Transverse colon (tissue), 4 donors: ENCODE measurements around the gene ULK4.

Source experiments
- EP300 ChIP-seq: sonication (generic); formaldehyde crosslinking; IDR thresholded peaks from one replicate; pipeline ENCODE4 v1.6.1; 2017; ENCODE audit warnings: antibody characterized with exemption, low read depth
- POLR2A ChIP-seq: fragments of 450-650 bp; IDR thresholded peaks from one replicate; pipeline ENCODE4 v1.6.1; 2016; ENCODE audit warnings: antibody characterized with exemption, mild to moderate bottlenecking, moderate library complexity
- POLR2AphosphoS5 ChIP-seq, 3 donors: sonication (generic); formaldehyde crosslinking; IDR thresholded peaks; one replicate each; pipeline ENCODE4 v1.6.1; 2016; ENCODE audit warnings: antibody characterized with exemption in 3 of 3
- TF ChIP-seq, protein P1 (sequence below), 5 experiments: fragments of 200-600 bp in 3 of 5; fragments of 450-650 bp in 2 of 5; sonication (generic) in 3 of 5; IDR thresholded peaks; 1 replicate in 2 of 5; 2 replicates in 3 of 5; pipeline ENCODE4 v1.5.1; 2016 to 2017; ENCODE audit warnings: antibody characterized with exemption in 5 of 5, inconsistent platforms in 3 of 5, mild to moderate bottlenecking in 2 of 5, moderate library complexity in 1 of 5

DNA sequence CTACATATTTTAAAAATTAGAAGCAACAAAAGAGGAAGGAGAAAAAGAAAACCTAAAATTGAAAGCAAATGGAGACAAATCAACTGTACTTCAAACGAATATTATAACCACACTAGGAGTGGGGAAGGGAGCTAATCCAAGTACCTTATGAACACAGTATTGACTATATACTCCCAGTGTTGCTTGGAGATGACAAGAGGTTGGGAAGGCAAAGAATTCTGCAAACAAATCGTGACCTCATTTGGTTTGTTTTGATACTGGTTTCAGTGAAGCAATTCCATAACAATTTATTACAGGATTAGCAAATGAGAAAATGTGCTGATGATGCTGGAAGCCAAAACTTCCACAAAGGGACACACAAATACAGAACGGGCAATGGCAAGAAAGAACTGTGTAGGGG lies 268.1 kb downstream of the ULK4 start:
- TF ChIP-seq, protein P1, sequence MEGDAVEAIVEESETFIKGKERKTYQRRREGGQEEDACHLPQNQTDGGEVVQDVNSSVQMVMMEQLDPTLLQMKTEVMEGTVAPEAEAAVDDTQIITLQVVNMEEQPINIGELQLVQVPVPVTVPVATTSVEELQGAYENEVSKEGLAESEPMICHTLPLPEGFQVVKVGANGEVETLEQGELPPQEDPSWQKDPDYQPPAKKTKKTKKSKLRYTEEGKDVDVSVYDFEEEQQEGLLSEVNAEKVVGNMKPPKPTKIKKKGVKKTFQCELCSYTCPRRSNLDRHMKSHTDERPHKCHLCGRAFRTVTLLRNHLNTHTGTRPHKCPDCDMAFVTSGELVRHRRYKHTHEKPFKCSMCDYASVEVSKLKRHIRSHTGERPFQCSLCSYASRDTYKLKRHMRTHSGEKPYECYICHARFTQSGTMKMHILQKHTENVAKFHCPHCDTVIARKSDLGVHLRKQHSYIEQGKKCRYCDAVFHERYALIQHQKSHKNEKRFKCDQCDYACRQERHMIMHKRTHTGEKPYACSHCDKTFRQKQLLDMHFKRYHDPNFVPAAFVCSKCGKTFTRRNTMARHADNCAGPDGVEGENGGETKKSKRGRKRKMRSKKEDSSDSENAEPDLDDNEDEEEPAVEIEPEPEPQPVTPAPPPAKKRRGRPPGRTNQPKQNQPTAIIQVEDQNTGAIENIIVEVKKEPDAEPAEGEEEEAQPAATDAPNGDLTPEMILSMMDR (IDR thresholded peaks at IDR 0.05) = no peak
- TF ChIP-seq POLR2A = no peak
- TF ChIP-seq EP300 = no peak
- peak in 1 of 3 donors; percentile 27 for TF ChIP-seq POLR2AphosphoS5 (IDR thresholded peaks at IDR 0.05)
